Stimulated activated CD4-positive, alpha-beta T cell treated with anti-CD3 and anti-CD28 coated beads, Interleukin-4, amount 100 ng/mL, for 24 hours (primary cell): ENCODE data around the gene NMNAT3.

ENCODE experiments used
- DNase-seq: peaks from one replicate; pipeline ENCODE4 v3.0.0-alpha.2; 2020

The NMNAT3 gene

GRCh38 chr3:139674571-139675260 is 3.1 kb downstream of the NMNAT3 start:
- no peak for DNase-seq

- DNase-seq: no peak
Measured at GRCh38 chr3:139672884-139673283, 4.9 kb downstream of the NMNAT3 start.

DNA sequence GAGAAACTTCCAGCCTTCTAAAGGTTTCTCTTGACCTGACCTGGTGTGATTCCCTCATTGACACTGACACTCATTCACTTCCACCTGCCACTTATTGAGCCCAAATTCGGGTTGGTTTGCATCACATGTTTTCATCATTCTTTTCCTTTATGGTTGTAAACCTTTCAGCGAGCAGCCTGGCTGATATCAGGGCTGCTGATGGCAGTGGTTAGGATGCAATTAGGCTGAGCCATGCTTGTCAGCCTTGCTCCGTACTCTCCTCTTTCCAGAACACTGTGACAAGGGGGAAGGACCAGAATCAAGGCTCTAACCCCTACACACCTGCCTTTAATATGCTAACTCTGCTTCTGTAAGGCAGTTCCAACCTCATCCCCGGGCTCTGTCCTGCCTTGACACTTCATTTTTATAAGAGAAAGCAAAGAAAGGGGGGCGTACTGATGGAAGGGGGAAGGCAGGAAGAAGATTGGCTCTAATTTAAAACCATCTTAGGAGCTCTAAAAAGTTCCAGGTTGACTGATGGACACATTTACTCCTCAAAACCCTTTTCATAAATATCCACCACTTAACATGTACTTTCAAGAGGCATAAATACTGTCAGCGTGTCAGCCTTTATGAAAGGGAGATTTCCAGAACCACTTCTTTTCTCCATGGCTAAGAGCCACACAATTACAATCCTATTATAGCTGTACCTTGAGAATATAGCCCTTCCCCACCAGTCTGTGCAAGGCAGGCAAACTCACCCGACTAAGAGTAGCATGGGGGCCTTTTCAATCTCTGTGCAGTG is 5.7 kb downstream of the NMNAT3 start:
- no peak for DNase-seq

DNA sequence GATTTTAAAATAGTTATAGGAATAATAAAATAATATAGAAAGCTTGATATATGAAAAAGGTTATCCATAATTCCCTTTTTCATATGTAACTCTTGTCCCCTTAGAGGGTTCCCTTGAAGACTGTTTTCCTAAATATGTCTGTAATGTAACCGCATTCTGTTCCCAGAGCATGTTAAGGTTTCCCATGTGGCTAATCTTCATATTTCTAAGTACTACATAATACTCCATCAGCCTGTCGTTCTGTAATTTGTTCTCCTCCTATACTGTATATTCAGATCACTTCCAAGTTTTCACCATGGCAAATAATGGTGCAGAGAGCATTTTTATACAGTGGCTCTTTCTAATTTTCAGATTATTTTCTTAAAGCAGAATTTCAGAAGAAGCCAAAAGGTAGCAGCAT is 6.7 kb downstream of the NMNAT3 start:
- no peak for DNase-seq

DNA sequence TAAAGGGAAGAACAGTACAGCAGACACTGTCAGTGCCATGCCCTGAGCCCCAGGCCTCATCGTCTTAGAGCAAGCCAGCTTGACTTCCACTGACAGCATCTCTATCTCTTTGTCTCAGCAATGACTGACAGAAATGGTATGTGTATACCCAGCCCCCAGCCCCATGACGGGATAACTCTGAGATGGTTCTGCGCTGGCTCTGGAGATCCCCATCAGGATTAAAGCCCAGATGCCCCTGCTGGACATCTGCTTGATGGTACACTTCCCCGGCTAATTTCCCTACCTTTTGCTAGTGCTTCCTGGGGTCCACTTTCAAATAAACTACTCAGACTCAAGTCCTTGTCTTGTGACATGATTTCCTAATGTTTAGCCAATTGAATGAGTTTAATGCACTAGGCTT is 7.6 kb downstream of the NMNAT3 start:
- no peak for DNase-seq

GRCh38 chr3:139668332-139668731 is 9.4 kb downstream of the NMNAT3 start:
- DNase-seq: no peak

GRCh38 chr3:139664958-139665357 is 12.8 kb downstream of the NMNAT3 start:
- DNase-seq: no peak

GRCh38 chr3:139660269-139660668 is 17.5 kb downstream of the NMNAT3 start:
- DNase-seq: no peak

GRCh38 chr3:139659511-139659910 is 18.3 kb downstream of the NMNAT3 start:
- no peak for DNase-seq

DNA sequence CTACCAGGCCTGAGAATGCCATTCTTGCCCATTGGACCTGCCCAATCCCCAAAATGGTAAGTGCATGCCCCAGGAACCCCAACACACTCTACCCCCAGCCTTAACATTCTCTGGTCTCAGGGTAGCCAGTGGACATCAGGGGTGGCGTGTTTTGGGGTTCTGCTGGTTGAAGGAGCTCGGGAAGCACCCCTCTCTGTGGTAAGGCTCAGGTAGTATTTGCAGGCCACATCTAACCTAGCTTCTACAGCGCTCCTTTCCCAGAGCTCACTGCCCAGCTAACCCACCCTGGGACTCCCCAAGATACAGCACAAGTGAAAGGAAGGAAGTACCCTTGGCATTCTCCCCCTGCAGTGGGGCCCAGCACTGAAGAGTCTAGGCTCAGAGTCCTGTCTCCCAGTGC is 19.8 kb downstream of the NMNAT3 start:
- DNase-seq: no peak

GRCh38 chr3:139657434-139657833 is 20.3 kb downstream of the NMNAT3 start:
- DNase-seq: no peak

GRCh38 chr3:139655909-139656595 is 21.7 kb downstream of the NMNAT3 start:
- DNase-seq: no peak

GRCh38 chr3:139654637-139655365 is 23.0 kb downstream of the NMNAT3 start:
- DNase-seq: no peak

DNA sequence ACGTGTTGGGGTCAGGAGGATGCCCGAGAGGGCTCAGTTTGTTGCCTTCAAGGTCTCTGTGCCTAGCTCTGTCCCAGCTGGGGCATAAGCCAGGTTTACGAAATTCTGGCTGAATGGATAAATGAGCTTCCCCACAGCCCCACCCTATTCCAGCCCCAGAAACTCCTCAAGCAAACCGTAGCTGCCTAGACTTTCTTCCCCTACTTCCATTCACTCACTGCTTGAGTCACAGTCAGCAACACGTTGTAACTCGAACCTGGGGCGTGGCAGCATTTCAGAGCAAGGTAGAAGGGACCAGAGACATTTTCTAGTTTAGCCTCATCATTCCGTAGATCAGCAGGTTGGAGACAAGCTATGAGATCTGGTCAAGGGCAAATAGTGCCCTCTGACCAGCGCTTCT is 24.2 kb downstream of the NMNAT3 start:
- DNase-seq: no peak

DNA sequence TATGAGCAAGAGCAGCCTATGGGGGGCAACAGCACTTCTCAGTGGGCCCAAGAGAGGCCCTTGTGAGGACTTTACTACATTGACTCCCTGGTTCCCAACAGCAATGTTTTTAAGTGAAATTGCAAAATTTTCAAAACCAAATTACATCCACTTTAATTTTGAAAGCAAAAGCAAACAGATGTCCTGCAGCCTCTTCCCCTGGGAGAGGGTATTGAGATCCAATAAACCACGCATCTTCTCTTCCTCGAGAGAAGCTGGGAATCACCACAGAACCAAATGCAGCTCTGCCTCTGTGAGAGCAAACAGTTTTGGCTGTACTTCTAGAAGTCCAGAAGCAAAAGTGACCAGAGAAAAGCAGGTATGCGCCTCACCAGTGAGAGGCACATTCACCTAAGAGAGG is 25.2 kb downstream of the NMNAT3 start:
- DNase-seq: no peak

GRCh38 chr3:139647866-139648435 is 29.8 kb downstream of the NMNAT3 start:
- DNase-seq: no peak

DNA sequence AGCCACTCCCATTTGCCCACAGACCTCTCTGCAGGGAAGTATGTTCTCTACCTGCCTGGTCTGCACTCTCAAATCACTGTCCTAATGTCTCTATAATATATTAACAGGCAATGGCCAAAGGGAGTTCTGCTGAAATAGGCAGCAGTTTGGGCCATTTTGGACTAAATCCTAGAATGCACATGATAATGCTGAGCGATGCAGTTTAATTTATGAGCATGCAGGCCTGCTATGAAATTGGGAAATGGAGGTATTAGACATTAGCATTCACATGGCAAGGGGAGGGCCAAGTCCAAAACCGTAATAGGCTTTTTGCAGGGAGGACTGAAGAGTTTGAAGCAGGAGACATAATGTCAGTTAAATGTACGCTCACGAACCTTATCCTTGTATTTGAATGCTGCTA is 31.3 kb downstream of the NMNAT3 start:
- no peak for DNase-seq

GRCh38 chr3:139642996-139643395 is 34.8 kb downstream of the NMNAT3 start:
- DNase-seq: no peak

DNA sequence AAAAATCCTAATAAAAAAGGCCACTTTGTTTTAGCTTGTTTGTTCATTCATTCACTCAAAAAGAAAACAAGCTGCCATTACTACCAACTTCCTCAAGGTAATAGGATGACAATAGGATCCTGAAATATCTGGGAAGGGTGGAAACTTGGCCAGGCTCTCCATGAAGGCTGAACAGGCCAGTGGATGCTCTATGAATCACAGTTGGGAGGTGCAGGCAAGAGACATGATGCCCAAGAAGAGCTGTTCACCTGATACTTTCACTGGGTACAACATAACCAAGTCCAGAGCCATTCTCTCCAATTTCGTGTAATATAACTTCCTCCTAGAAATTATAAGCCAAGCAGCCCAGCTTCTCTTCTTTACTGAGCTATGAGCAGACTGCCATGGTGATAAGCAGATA is 37.3 kb downstream of the NMNAT3 start:
- DNase-seq: no peak

DNA sequence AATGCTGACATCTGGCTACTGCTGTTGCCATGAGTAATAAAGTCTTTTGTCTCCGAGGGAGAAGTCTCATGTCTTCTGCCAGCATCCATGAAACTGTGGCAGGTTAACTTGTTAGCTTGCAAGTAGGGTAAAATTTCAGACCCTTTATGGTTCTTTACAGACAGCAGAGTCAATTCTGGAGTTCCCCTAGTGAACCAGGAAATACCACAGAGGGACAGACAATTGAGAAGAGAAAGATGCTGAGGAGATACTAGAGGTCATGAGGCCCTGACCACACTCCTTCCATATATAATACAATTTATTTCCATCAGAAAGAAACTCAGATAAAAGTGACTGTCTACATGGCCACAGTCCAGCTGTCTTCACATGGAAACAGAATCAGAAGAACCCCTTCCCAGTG is 38.1 kb downstream of the NMNAT3 start:
- DNase-seq: no peak

DNA sequence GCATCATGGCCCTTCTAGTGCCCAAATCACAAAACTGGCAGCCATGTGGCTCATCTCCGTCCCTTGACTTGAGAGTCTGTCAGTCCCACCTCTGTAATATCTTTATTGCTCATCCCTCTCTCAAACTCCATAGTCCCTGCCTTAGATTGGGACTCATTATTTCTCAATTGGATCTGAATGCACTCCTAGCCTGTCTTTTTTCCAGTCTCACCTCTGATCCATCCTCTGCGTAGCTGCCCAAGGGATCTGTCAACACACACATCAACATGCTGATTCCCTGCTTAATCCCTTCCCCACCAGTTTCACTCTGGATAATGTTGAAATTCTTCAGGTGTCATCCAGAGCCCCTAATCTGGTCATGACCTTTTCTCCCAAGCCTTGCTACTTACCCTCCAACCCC is 39.3 kb downstream of the NMNAT3 start:
- DNase-seq: no peak

GRCh38 chr3:139636511-139636910 is 41.3 kb downstream of the NMNAT3 start:
- DNase-seq: no peak

GRCh38 chr3:139634111-139634635 is 43.6 kb downstream of the NMNAT3 start:
- DNase-seq: no peak
